ENCODE measurements around the gene TTC23. TPM values are rescaled to one million over a fixed set of nuclear protein-coding genes. Genes with fewer than 3 reads are reported as not detected.

The TTC23 gene
- total RNA-seq, 2 donors from 2014 or later, result 6.2 to 26.4 TPM

GRCh38 chr15:99106417-99107220 lies 142.8 kb downstream of the TTC23 start:
- H3K27me3 ChIP-seq, result no peaks in the 10 kb centered on the region
- intact Hi-C loops (cut with DNase I), result no loop called here
- H3K9me3 ChIP-seq, result no peaks in the 10 kb centered on the region
- TF ChIP-seq CTCF (IDR thresholded peaks at IDR 0.05), result peak in 1 of 7 experiments; percentile 15
- peak in 1 of 3 donors; percentile 21 for TF ChIP-seq POLR2A (IDR thresholded peaks at IDR 0.05)
- peaks cover 26% of the 10 kb centered on the region for H3K4me1 ChIP-seq
- peak; percentile 33 to 78 (median 61) for DNase-seq
- peak overlapping the region in 3 of 4 donors; percentile 37 to 61 (median 48) for H3K27ac ChIP-seq
- H3K4me3 ChIP-seq, result peak overlapping the region in 1 of 2 donors; percentile 12
- H3K36me3 ChIP-seq (replicated peaks in 1 of 2; ENCODE audit: insufficient read depth in 1 of 2, low read depth in 2 of 2), result no peaks in the 10 kb centered on the region
- peak; percentile 38 for ATAC-seq
- WGBS, 2 donors, result 27 to 50% methylated on average over 15 of the region's 15 CpGs

GRCh38 chr15:99105514-99106341 lies 143.7 kb downstream of the TTC23 start:
- 3% methylated on average over 20 to 104 of the region's 116 CpGs for WGBS, 2 donors
- intact Hi-C loops (cut with DNase I), result no loop called here
- TF ChIP-seq POLR2A (IDR thresholded peaks at IDR 0.05), result no peak
- no peak for TF ChIP-seq CTCF (IDR thresholded peaks at IDR 0.05)
- peaks cover 30% of the 10 kb centered on the region for H3K4me1 ChIP-seq
- DNase-seq (peak; percentile 42 to 61 (median 45)), ATAC-seq (peak; percentile 36)
- peak overlapping the region in 1 of 2 donors; percentile 12 for H3K4me3 ChIP-seq
- peak overlapping the region in 3 of 4 donors; percentile 39 to 61 (median 48) for H3K27ac ChIP-seq
- no peaks in the 10 kb centered on the region for H3K9me3 ChIP-seq
- no peaks in the 10 kb centered on the region for H3K36me3 ChIP-seq (replicated peaks in 1 of 2; ENCODE audit: insufficient read depth in 1 of 2, low read depth in 2 of 2)
- no peaks in the 10 kb centered on the region for H3K27me3 ChIP-seq

- Histone ChIP-seq H3K27me3 (no peaks in the 10 kb centered on the region), H3K4me3 (peak within 1 kb of the TSS; percentile 22 to 27), H3K4me1 (peaks cover 37% of the 10 kb centered on the region), H3K27ac (peak within 1 kb of the TSS in 3 of 4 donors; percentile 39 to 61 (median 48)), H3K9me3 (no peaks in the 10 kb centered on the region), H3K36me3 (replicated peaks in 1 of 2; ENCODE audit: insufficient read depth in 1 of 2, low read depth in 2 of 2) (no peaks in the 10 kb centered on the region)
- DNase-seq (peak; percentile 63 to 82 (median 70)), ATAC-seq (peak; percentile 81)
- WGBS, 2 donors, result 3 to 6% methylated on average over 19 to 80 of the region's 91 CpGs
- peak in 2 of 3 donors; percentile 51 to 57 for TF ChIP-seq POLR2A (IDR thresholded peaks at IDR 0.05)
- TF ChIP-seq CTCF (IDR thresholded peaks at IDR 0.05), result peak; percentile 37 to 96 (median 79)
- intact Hi-C loops (cut with DNase I), result no loop called here
Observed at GRCh38 chr15:99104788-99105513, 144.4 kb downstream of the TTC23 start, which contains the start of gene SYNM. TSS of gene SYNM (plus strand) at chr15:99105080. CDS start at chr15:99105200, 120 bp downstream.

GRCh38 chr15:99103279-99103678 lies 146.1 kb downstream of the TTC23 start:
- H3K4me1 ChIP-seq, result peaks cover 37% of the 10 kb centered on the region
- H3K9me3 ChIP-seq, result no peaks in the 10 kb centered on the region
- ATAC-seq (no peak), DNase-seq (no peak)
- no peak overlapping the region for H3K27ac ChIP-seq
- WGBS, 2 donors, result 89 to 91% methylated on average over 2 of the region's 2 CpGs
- TF ChIP-seq POLR2A (IDR thresholded peaks at IDR 0.05) (no peak), CTCF (IDR thresholded peaks at IDR 0.05) (no peak)
- H3K36me3 ChIP-seq (replicated peaks in 1 of 2; ENCODE audit: insufficient read depth in 1 of 2, low read depth in 2 of 2), result no peaks in the 10 kb centered on the region
- intact Hi-C loops (cut with DNase I), result no loop called here
- H3K27me3 ChIP-seq, result no peaks in the 10 kb centered on the region
- no peak overlapping the region for H3K4me3 ChIP-seq
